ENCODE measurements around the gene MYO1A. TPM values are rescaled to one million over a fixed set of nuclear protein-coding genes. Genes with fewer than 3 reads are reported as not detected.

The MYO1A gene
- total RNA-seq, 6 donors from 2014 or later = under 0.01 to 6.2 (median 0.67) TPM; not detected in 1

DNA sequence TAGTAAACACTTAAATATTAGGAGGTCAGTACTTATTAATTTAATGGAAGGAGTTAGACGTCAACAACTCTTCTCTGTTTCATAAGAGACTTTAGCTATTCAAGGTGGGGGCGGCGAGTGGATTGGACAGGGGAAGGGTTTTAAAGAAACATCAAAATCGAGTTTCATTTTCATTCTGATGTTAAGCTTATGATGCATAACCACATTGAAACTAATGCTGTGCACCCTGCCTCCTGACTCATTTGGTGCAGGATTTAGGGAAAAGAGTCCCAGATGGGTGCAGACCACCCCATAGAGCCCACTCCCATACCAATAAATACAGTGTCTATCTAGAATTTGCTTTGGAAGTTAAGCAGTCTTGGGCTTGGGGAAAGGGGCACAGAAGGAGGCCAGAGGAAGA, 50.9 kb downstream of the MYO1A start:
- TF ChIP-seq EP300 (IDR thresholded peaks at IDR 0.05) (no peak), POLR2A (IDR thresholded peaks at IDR 0.05) (no peak), CTCF (IDR thresholded peaks at IDR 0.05) (no peak), POLR2AphosphoS5 (IDR thresholded peaks at IDR 0.05) (no peak)
- ATAC-seq (ENCODE audit: low FRiP score in 2 of 2) (no peak), DNase-seq (no peak)
- WGBS, 2 donors = 49 to 52% methylated on average over 4 of the region's 4 CpGs
- no peak overlapping the region for H3K4me3 ChIP-seq
- no peak overlapping the region for H3K27ac ChIP-seq
- peaks cover 16 to 53% (median 24%) of the 10 kb centered on the region in 4 donors for H3K36me3 ChIP-seq
- peaks cover 14 to 34% (median 22%) of the 10 kb centered on the region in 4 donors for H3K4me1 ChIP-seq
- H3K9me3 ChIP-seq = no peaks in the 10 kb centered on the region
- H3K27me3 ChIP-seq = no peaks in the 10 kb centered on the region

DNA sequence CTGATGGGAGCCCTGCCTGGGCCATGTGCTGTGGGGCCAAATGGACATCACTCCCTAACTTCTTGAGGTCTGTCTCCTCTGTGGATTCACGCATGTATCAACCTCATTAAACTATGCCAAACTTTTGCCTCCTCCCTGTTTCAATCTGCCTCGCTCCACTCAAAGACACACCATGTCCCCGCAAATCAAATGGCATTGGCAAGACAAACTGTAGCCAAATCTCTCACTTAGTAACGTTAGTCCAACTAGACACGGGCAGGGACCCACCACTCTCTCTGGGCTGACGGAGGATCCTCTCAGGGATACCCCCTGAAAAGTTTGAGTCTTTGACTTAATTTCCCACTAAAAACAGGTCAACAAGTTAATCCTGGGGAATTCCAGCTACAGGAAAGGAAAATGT, 51.6 kb downstream of the MYO1A start:
- Histone ChIP-seq H3K27ac (peak overlapping the region in 1 of 4 donors; percentile 12), H3K27me3 (no peaks in the 10 kb centered on the region), H3K4me3 (no peak overlapping the region), H3K9me3 (no peaks in the 10 kb centered on the region), H3K4me1 (peaks cover 14 to 34% (median 21%) of the 10 kb centered on the region in 4 donors), H3K36me3 (peaks cover 12 to 46% (median 17%) of the 10 kb centered on the region in 4 donors)
- no peak for DNase-seq
- ATAC-seq (ENCODE audit: low FRiP score in 2 of 2) = no peak
- TF ChIP-seq POLR2A (IDR thresholded peaks at IDR 0.05) = no peak
- 90 to 97% methylated on average over 6 of the region's 6 CpGs for WGBS, 2 donors

GRCh38 chr12:56996793-56997545, 53.0 kb downstream of the MYO1A start:
- TF ChIP-seq CTCF (IDR thresholded peaks at IDR 0.05) = no peak
- peak in 1 of 2 donors; percentile 41 for TF ChIP-seq POLR2AphosphoS5 (IDR thresholded peaks at IDR 0.05)
- no peak for TF ChIP-seq EP300 (IDR thresholded peaks at IDR 0.05)
- Histone ChIP-seq H3K4me1 (peaks cover 14 to 35% (median 23%) of the 10 kb centered on the region in 4 donors), H3K27me3 (no peaks in the 10 kb centered on the region), H3K27ac (peak overlapping the region in 1 of 4 donors; percentile 44), H3K9me3 (no peaks in the 10 kb centered on the region), H3K36me3 (peaks cover 0 to 33% (median 4%) of the 10 kb centered on the region in 4 donors), H3K4me3 (no peak overlapping the region)
- no peak for DNase-seq
- peak in 1 of 2 donors; percentile 27 for ATAC-seq (ENCODE audit: low FRiP score in 2 of 2)
- WGBS, 2 donors = 61 to 75% methylated on average over 6 to 10 of the region's 12 CpGs

GRCh38 chr12:56995930-56996496, 53.9 kb downstream of the MYO1A start:
- DNase-seq (no peak), ATAC-seq (ENCODE audit: low FRiP score in 2 of 2) (no peak)
- 94% methylated on average over 5 to 11 of the region's 11 CpGs for WGBS, 2 donors
- no peak overlapping the region for H3K4me3 ChIP-seq
- peaks cover 0 to 26% (median 2%) of the 10 kb centered on the region in 4 donors for H3K36me3 ChIP-seq
- H3K27me3 ChIP-seq = no peaks in the 10 kb centered on the region
- H3K4me1 ChIP-seq = peaks cover 15 to 35% (median 24%) of the 10 kb centered on the region in 4 donors
- TF ChIP-seq POLR2A (IDR thresholded peaks at IDR 0.05) (no peak), CTCF (IDR thresholded peaks at IDR 0.05) (no peak), POLR2AphosphoS5 (IDR thresholded peaks at IDR 0.05) (no peak), EP300 (IDR thresholded peaks at IDR 0.05) (no peak)
- H3K27ac ChIP-seq = no peak overlapping the region
- H3K9me3 ChIP-seq = no peaks in the 10 kb centered on the region

GRCh38 chr12:56995201-56995929, 54.6 kb downstream of the MYO1A start:
- H3K27ac ChIP-seq = no peak overlapping the region
- H3K4me1 ChIP-seq = peaks cover 18 to 33% (median 26%) of the 10 kb centered on the region in 4 donors
- H3K27me3 ChIP-seq = no peaks in the 10 kb centered on the region
- peak in 1 of 2 donors; percentile 72 for DNase-seq
- no peak for ATAC-seq (ENCODE audit: low FRiP score in 2 of 2)
- WGBS, 2 donors = 94 to 95% methylated on average over 24 to 26 of the region's 26 CpGs
- peaks cover 0 to 19% (median 0%) of the 10 kb centered on the region in 4 donors for H3K36me3 ChIP-seq
- H3K4me3 ChIP-seq = no peak overlapping the region
- H3K9me3 ChIP-seq = no peaks in the 10 kb centered on the region
- TF ChIP-seq CTCF (IDR thresholded peaks at IDR 0.05) = no peak
- no peak for TF ChIP-seq POLR2AphosphoS5 (IDR thresholded peaks at IDR 0.05)
